AG04449 (cell line): Measurements from ENCODE around the gene NET1.

Experiments used
- CTCF ChIA-PET: fragments of 350-600 bp; formaldehyde crosslinking; extraction: SDS; loops from one replicate; lab custom pipeline; 2021; ENCODE audit warnings: antibody characterized with exemption; lab: Yijun Ruan, JAX
- POLR2A ChIA-PET: fragments of 400-600, 350-600 bp; formaldehyde crosslinking; extraction: SDS; loops from one replicate; lab custom pipeline; 2020; ENCODE audit warnings: antibody characterized with exemption, inconsistent platforms; lab: Yijun Ruan, JAX
- DNase-seq: peaks from one replicate; pipeline ENCODE4 v3.0.0-alpha.2; 2010; ENCODE audit warnings: low read depth, low spot score
- H3K4me3 ChIP-seq: 2 replicates; pipeline ENCODE4 v1.5.1; 2011; ENCODE audit warnings: low read depth, mild to moderate bottlenecking, control low read depth, low read length
- TF ChIP-seq, protein P1 (sequence below): IDR thresholded peaks from one replicate; pipeline ENCODE4 v1.5.1; 2011; ENCODE audit warnings: mild to moderate bottlenecking, moderate library complexity, low read length, control low read depth, inconsistent platforms; ENCODE audit not compliant: insufficient read depth; ENCODE audit errors: missing control alignments

NET1 gene

GRCh38 chr10:5465976-5466450 lies 53.7 kb downstream of the NET1 start:
- CTCF ChIA-PET = interaction anchor here (0.8 to 5.5 kb wide), 5 partner anchors 12 to 157 kb away, joined by 3 to 23 read pairs (median 8); no protein-coding TSS in a partner anchor
- POLR2A ChIA-PET = no interaction called here
- TF ChIP-seq, protein P1, sequence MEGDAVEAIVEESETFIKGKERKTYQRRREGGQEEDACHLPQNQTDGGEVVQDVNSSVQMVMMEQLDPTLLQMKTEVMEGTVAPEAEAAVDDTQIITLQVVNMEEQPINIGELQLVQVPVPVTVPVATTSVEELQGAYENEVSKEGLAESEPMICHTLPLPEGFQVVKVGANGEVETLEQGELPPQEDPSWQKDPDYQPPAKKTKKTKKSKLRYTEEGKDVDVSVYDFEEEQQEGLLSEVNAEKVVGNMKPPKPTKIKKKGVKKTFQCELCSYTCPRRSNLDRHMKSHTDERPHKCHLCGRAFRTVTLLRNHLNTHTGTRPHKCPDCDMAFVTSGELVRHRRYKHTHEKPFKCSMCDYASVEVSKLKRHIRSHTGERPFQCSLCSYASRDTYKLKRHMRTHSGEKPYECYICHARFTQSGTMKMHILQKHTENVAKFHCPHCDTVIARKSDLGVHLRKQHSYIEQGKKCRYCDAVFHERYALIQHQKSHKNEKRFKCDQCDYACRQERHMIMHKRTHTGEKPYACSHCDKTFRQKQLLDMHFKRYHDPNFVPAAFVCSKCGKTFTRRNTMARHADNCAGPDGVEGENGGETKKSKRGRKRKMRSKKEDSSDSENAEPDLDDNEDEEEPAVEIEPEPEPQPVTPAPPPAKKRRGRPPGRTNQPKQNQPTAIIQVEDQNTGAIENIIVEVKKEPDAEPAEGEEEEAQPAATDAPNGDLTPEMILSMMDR = no peak
- H3K4me3 ChIP-seq = no peak overlapping the region
- no peak for DNase-seq

DNA sequence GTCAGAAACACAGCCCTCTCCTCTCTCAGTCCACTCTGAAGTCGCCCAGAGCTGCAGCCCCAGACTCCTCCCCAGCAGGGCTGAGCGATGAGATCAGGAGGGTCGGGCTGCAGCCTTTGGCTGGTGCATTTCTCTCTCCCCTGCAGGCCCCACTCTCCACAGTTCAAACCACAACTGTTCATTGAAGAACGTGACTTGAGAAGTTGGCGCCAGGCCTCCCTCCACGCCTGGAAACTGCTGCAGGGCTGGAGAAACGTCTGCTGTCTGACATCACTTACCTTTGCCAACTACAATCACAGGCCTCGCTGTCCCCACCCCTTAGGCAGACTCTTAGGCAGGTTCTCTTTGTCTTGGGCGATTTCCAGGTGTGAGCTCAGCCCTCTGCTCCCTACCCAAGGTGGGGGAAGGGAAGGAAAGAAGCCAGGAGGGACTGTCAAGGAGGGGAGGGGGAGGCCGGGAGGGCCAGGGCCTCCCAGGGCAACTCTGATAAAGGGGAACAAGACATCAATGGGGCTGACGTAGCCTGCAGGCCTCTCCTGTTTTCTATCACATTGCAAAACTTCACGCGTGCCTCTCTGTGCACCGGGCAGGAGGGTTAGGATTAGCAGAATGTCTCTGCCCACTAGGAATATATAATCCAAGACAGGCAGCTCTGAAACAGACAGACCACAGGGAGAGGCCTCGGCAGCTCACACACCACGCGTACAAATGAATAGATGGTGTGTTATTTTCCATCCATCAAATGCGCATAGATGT lies 54.3 kb downstream of the NET1 start:
- CTCF ChIA-PET = interaction anchor here (1.0 to 2.6 kb wide), 4 partner anchors 12 to 163 kb away, joined by 3 to 18 read pairs (median 6); no protein-coding TSS in a partner anchor
- peak; percentile 37 for DNase-seq
- H3K4me3 ChIP-seq = no peak overlapping the region
- TF ChIP-seq, protein P1 = no peak
- POLR2A ChIA-PET = interaction anchor here (0.9 kb wide), 1 partner anchor 128 kb away, joined by 3 read pairs; no protein-coding TSS in a partner anchor

DNA sequence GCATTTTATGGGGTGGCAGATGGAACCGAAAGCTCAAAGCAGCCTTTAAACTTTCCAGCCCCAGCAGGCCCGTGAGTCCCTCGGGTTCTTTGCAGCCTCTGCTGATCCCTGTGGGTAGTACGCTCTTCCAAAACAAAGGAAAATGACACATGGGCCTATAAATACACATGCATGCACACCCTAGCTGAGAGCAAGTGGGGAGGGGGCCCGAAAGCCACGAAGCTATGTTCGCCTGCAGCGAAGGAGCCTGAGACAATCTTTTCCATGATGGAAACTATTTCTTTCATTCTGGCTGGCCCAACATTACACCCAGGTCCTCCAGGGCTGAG lies 54.8 kb downstream of the NET1 start:
- POLR2A ChIA-PET = interaction anchor here (0.9 kb wide), 1 partner anchor 128 kb away, joined by 3 read pairs; no protein-coding TSS in a partner anchor
- CTCF ChIA-PET = interaction anchor here (1.0 to 2.6 kb wide), 4 partner anchors 13 to 163 kb away, joined by 3 to 18 read pairs (median 6); no protein-coding TSS in a partner anchor
- DNase-seq = no peak
- H3K4me3 ChIP-seq = no peak overlapping the region
- TF ChIP-seq, protein P1 = no peak

DNA sequence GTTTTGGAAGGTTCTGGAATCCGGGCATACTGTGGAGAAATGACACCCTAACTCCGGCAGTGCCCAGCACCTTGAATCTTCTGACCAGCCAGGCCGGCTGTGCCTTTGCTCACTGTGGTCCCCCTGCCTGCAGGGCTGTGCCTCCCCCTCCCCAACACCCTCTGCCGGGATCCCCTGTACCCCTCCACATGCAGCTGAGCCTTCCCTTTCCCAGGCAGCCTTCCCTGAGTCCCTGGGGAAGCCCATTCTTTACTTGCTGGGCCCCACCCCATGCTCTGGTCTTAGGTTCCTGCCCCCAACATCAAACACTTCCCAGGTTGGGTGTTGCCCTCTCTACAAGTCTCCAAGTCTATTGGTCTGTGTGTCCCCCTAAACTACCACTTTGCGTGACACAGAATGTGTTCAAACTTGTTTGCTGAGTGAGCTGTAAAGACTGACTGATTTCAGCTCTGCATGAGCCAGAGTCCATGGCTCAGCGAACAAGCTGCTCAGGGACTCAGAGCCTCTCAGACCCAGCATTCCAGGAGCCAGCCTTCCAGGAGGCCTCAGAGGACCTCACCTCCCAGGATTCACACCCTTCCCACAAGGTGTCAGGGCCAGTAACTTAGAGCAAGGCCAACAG lies 55.4 kb downstream of the NET1 start:
- POLR2A ChIA-PET = no interaction called here
- no peak for DNase-seq
- no peak overlapping the region for H3K4me3 ChIP-seq
- TF ChIP-seq, protein P1 = no peak
- CTCF ChIA-PET = interaction anchor here (1.0 to 2.6 kb wide), 4 partner anchors 13 to 162 kb away, joined by 3 to 18 read pairs (median 6); no protein-coding TSS in a partner anchor

- no peak overlapping the region for H3K4me3 ChIP-seq
- ChIA-PET POLR2A (no interaction called here), CTCF (interaction anchor here (1.1 to 2.6 kb wide), 2 partner anchors 35 to 155 kb away, joined by 3 to 18 read pairs; no protein-coding TSS in a partner anchor)
- TF ChIP-seq, protein P1 = no peak
- DNase-seq = no peak
These were observed 56.1 kb downstream of the NET1 start for GRCh38 chr10:5468262-5469106.
